H1 (cell line): ENCODE measurements around the gene NOC4L. TPM values are rescaled to one million over a fixed set of nuclear protein-coding genes. Genes with fewer than 3 reads are reported as not detected.

Experiments used
- ATF2 ChIP-seq: IDR thresholded peaks from 2 replicates; pipeline ENCODE4 v1.6.1; 2012; ENCODE audit warnings: low read length, inconsistent platforms
- CHD7 ChIP-seq: fragments of 300-600 bp; sonication (generic); IDR thresholded peaks from 2 replicates; pipeline ENCODE4 v1.7.1; 2012; ENCODE audit warnings: low read length, moderate library complexity, mild to moderate bottlenecking, inconsistent platforms; ENCODE audit not compliant: insufficient replicate concordance
- CTBP2 ChIP-seq: IDR thresholded peaks from 2 replicates; pipeline ENCODE4 v1.7.0; 2011; ENCODE audit warnings: borderline replicate concordance, mild to moderate bottlenecking, moderate library complexity, mixed read lengths, low read length; ENCODE audit not compliant: insufficient read depth, insufficient read length
- FOSL1 ChIP-seq: IDR thresholded peaks from 2 replicates; pipeline ENCODE4 v1.6.1; 2011; ENCODE audit warnings: mild to moderate bottlenecking, low read depth, low read length, moderate library complexity; ENCODE audit not compliant: insufficient read depth
- MAFK ChIP-seq: IDR thresholded peaks from 2 replicates; pipeline ENCODE4 v1.6.1; 2012; ENCODE audit warnings: low read depth, mild to moderate bottlenecking, improper control_type of control experiment, low read length
- NANOG ChIP-seq: IDR thresholded peaks from 2 replicates; pipeline ENCODE4 v1.6.1; 2011; ENCODE audit warnings: low read length, low read depth, mild to moderate bottlenecking, inconsistent platforms; ENCODE audit not compliant: insufficient read depth, poor library complexity, severe bottlenecking
- PHF8 ChIP-seq: fragments of 200-600 bp; sonication (generic); conservative IDR thresholded peaks from 2 replicates; pipeline ENCODE4 v1.7.1; 2012; ENCODE audit warnings: low read depth, mild to moderate bottlenecking, inconsistent platforms, low read length, moderate library complexity
- SIX5 ChIP-seq: IDR thresholded peaks from 2 replicates; pipeline ENCODE4 v1.6.1; 2011; ENCODE audit warnings: mild to moderate bottlenecking, low read depth, low read length
- polyA plus RNA-seq, 7 experiments: library from polyadenylated mRNA; depleted of rRNA in 3 of 7; stranded (reverse) in 5 of 7; unstranded in 2 of 7; fragments of >200 nt in 5 of 7; fragments of 200-250 nt in 2 of 7; gene quantifications; 1 replicate in 5 of 7; 2 replicates in 1 of 7; 4 replicates in 1 of 7; pipeline versions ENCODE4 v1.2.1 to v1.2.3, GENCODE V29; 2011 to 2013; ENCODE audit warnings: missing spikeins in 2 of 7, mixed read lengths in 2 of 7
- total RNA-seq: library from RNA; stranded (reverse); fragmentation: NEBNext Ultra II Directional; extraction: Animal tissue kit (Norgen Biotek cat#: 25700); gene quantifications from 2 replicates; pipeline ENCODE4 v1.2.1, GENCODE V29; 2021

Gene NOC4L
- total and polyA plus RNA-seq, 2 of the 8 experiments (the other 6 are each of a cell fraction or from before 2014, with no cell fraction given) = 26.8 to 40.3 TPM

GRCh38 chr12:132170637-132171292, 26.5 kb downstream of the NOC4L start (continued):
- TF ChIP-seq CHD7 (no peak), FOSL1 (no peak), PHF8 (no peak), SIX5 (no peak), MAFK (no peak), NANOG (no peak), CTBP2 (no peak), ATF2 (no peak)
